Neutrophil (primary cell): ENCODE data around the gene KCTD21.

Source experiments
- H3K27ac ChIP-seq: fragments of 200-600 bp; sonication (generic); 2 replicates; pipeline ENCODE4 v1.5.1; 2016; ENCODE audit warnings: mild to moderate bottlenecking, moderate library complexity
- H3K27me3 ChIP-seq: fragments of 200-600 bp; sonication (generic); 2 replicates; pipeline ENCODE4 v1.6.0; 2016; ENCODE audit warnings: mild to moderate bottlenecking
- H3K36me3 ChIP-seq: fragments of 200-600 bp; sonication (generic); 2 replicates; pipeline ENCODE4 v1.5.1; 2017
- H3K4me1 ChIP-seq, 2 experiments: fragments of 200-600 bp in 1 of 2; sonication (generic) in 1 of 2; 1 replicate in 1 of 2; 2 replicates in 1 of 2; pipeline versions ENCODE4 v1.5.1 to v1.6.1; 2013 to 2016; ENCODE audit warnings: low read depth in 1 of 2, low read length in 1 of 2, mild to moderate bottlenecking in 1 of 2, moderate library complexity in 1 of 2; ENCODE audit not compliant: control insufficient read depth in 1 of 2, insufficient read depth in 1 of 2
- H3K4me3 ChIP-seq, 2 experiments: fragments of 200-600 bp in 1 of 2; sonication (generic) in 1 of 2; 1 replicate in 1 of 2; 2 replicates in 1 of 2; pipeline ENCODE4 v1.5.1; 2013 to 2016; ENCODE audit warnings: low read depth in 1 of 2, low read length in 1 of 2, mild to moderate bottlenecking in 1 of 2, moderate library complexity in 1 of 2
- H3K9me3 ChIP-seq: fragments of 200-600 bp; sonication (generic); 2 replicates; pipeline ENCODE4 v1.5.1; 2016
- CTCF ChIP-seq: fragments of 200-600 bp; sonication (generic); IDR thresholded peaks from 2 replicates; pipeline ENCODE4 v1.5.1; 2016; ENCODE audit warnings: antibody characterized with exemption

The KCTD21 gene

GRCh38 chr11:78161346-78161745, 27.1 kb downstream of the KCTD21 start:
- no peaks in the 10 kb centered on the region for H3K4me1 ChIP-seq
- no peaks in the 10 kb centered on the region for H3K27me3 ChIP-seq
- H3K27ac ChIP-seq, result no peak overlapping the region
- no peak overlapping the region for H3K4me3 ChIP-seq
- no peaks in the 10 kb centered on the region for H3K9me3 ChIP-seq
- TF ChIP-seq CTCF, result no peak
- no peaks in the 10 kb centered on the region for H3K36me3 ChIP-seq

GRCh38 chr11:78160557-78160956, 27.9 kb downstream of the KCTD21 start:
- Histone ChIP-seq H3K27ac (no peak overlapping the region), H3K4me1 (no peaks in the 10 kb centered on the region), H3K4me3 (no peak overlapping the region), H3K9me3 (no peaks in the 10 kb centered on the region), H3K27me3 (no peaks in the 10 kb centered on the region), H3K36me3 (no peaks in the 10 kb centered on the region)
- no peak for TF ChIP-seq CTCF

DNA sequence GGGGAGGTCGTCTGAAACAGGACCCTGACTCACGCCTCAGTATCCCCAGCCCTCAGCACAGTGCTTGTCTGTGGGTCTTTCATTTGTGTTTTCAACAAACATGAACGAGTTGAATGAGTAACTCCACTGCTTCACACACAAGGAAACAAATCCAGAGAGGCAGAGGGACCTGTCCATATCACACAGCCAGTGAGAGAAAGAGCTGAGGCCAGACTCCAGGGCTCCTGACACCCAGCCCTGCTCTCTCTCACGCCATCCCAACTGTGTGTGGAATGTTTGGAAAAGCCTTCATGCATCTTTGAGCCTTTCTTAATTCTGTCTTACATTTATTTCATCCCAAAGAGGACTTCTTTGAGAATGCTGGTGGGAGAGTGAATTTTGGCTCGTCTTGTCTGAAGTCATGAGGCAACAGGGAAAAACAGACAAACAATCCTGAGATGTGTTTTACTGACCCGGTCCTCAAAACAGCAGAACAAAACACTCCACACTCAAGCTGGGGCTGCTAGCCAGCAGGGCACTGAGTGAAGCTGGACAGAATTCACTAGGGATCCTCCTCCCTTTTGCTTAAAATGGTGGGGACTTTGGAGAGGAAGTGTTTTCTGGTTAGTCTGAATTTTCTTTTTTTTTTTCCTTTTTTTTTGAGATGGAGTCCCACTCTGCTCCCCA, 29.3 kb downstream of the KCTD21 start:
- H3K27me3 ChIP-seq, result no peaks in the 10 kb centered on the region
- no peaks in the 10 kb centered on the region for H3K9me3 ChIP-seq
- H3K4me3 ChIP-seq, result no peak overlapping the region
- no peaks in the 10 kb centered on the region for H3K36me3 ChIP-seq
- no peak for TF ChIP-seq CTCF
- H3K27ac ChIP-seq, result no peak overlapping the region
- H3K4me1 ChIP-seq, result no peaks in the 10 kb centered on the region

DNA sequence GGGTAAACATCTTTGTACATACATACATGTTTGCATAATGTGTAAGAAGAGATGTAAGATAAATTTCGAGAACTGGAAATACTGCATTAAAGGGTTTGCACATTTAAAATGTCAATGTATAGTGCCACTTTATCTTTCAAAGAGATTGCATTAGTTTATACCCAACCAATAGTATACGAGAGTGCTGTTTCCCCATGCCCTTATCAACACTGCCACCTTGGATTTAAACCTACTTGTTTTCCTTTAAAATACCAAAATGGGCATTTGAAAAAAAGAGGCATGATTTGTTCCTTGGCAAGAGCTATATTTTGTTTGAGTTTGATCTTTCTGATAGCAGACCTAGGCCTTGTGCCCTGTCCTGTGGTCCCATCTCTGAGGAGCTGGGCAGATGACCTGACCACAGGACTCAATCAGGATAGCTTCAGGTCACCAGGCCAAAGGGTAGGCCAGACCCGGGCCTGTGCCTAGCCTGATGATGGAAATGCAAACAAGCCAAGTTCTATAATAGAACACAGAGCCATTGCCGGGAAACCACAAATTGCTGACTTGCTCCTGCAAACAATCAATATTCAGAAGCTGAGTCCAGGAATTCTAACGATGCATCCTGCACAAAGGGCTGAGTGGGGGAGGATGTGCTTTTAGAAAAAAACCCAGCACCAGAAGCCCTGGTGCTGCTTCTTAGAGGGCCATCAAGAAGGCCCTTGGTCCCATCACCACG, 32.1 kb downstream of the KCTD21 start:
- Histone ChIP-seq H3K9me3 (no peaks in the 10 kb centered on the region), H3K4me3 (no peak overlapping the region), H3K4me1 (no peaks in the 10 kb centered on the region), H3K36me3 (no peaks in the 10 kb centered on the region), H3K27ac (no peak overlapping the region), H3K27me3 (no peaks in the 10 kb centered on the region)
- TF ChIP-seq CTCF, result no peak

DNA sequence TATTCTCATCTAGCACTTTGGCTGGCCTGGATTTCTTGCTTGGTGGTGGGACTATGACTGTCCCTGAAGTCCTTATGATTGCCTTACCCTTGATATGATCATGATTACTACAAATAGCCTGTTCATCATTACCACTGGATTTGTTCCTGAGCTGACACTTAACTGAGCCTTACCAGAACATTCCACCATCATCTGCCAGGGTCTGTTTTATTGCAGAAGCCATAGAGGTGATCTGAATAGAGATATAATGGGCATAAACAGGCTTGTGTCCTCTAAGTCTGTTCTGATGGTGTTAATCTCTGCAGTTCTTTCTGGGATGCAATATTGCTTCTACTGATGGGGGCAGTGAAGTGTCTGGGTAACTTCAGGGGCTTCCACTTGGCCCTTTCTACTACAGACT, 36.6 kb downstream of the KCTD21 start:
- Histone ChIP-seq H3K36me3 (no peaks in the 10 kb centered on the region), H3K9me3 (no peaks in the 10 kb centered on the region), H3K27me3 (no peaks in the 10 kb centered on the region), H3K4me3 (no peak overlapping the region), H3K27ac (no peak overlapping the region), H3K4me1 (no peaks in the 10 kb centered on the region)
- TF ChIP-seq CTCF, result no peak
